Measurements from ENCODE around the gene JPH3.

JPH3 gene

DNA sequence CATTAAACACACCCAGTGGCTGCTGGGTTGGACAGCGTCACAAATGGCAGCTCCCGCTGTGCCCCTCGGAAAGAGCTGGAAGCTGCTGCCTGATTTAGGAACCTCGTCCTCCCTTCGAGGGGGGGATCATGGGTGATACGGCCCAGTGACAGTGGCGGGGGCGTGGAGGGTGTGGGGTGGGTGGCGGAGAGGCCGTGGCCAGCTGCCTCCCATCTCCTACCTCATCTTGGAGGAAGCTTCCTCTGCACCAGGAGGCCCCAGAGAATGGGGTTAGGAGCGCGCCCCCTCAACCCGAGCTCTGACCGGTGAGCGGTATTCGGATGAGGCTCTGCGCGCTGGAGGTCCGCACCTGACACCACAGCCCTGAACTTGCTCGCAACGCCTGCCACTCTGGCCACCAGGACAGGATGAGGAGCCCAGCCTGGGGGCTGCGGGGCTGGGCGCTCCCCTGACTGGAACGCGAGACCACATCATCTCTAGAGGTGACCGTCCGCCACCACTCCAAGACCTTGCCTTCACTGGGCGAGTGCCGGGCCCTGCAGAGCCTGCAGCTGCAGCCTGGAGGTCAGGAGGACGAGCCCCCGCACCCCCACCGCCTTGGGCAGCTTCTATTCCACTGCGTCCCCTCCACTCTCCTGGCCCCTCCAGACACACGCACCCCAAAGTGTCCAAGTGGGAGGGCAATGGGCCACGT is 82.5 kb downstream of the JPH3 start:
- DNase-seq: no peak

- no peak for DNase-seq
Measured at GRCh38 chr16:87685405-87685755, 83.1 kb downstream of the JPH3 start.

- no peak for DNase-seq
Measured at GRCh38 chr16:87685766-87686165, 83.5 kb downstream of the JPH3 start.

- DNase-seq: no peak
Measured at GRCh38 chr16:87686697-87687096, 84.4 kb downstream of the JPH3 start.

DNA sequence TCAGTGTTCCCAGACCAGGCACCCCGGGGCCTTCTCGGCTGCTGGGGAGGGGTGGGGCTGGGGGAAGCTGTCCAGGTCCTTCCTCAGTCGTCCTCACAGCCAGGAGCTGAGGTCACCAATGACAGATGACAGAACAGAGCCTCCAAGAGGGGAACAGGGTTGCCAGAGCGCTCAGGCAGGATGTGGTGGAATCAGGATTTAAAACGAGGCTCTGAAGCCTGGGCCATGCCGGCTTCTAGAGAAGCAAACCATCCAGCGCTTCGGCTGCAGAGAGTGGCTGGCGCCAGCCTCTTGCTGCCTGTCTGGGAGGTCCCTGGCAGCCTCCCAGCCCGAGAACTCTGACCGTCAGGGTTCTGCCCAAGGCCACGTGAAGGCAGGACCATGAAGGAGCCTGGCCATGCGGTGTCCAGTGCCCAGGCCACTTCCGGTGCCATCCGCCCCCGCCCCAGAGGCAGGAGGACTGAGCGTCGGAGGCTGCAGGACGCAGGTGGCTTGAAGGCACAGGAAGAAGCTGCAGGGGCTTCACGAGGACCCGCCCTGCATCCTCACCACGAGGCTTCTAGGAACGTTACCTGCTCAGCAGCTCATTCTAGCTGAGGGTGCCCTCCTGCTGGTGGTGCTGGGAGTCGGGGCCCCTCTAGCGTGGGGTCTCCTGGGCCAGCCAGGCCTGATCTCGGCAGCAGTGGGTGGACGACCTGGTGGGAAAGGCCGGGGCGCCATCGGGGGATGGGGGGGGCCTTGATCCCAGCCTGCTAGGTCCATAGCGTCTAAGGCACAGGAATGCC is 85.0 kb downstream of the JPH3 start:
- no peak for DNase-seq

- DNase-seq: no peak
Measured at GRCh38 chr16:87687998-87688529, 85.8 kb downstream of the JPH3 start.

DNA sequence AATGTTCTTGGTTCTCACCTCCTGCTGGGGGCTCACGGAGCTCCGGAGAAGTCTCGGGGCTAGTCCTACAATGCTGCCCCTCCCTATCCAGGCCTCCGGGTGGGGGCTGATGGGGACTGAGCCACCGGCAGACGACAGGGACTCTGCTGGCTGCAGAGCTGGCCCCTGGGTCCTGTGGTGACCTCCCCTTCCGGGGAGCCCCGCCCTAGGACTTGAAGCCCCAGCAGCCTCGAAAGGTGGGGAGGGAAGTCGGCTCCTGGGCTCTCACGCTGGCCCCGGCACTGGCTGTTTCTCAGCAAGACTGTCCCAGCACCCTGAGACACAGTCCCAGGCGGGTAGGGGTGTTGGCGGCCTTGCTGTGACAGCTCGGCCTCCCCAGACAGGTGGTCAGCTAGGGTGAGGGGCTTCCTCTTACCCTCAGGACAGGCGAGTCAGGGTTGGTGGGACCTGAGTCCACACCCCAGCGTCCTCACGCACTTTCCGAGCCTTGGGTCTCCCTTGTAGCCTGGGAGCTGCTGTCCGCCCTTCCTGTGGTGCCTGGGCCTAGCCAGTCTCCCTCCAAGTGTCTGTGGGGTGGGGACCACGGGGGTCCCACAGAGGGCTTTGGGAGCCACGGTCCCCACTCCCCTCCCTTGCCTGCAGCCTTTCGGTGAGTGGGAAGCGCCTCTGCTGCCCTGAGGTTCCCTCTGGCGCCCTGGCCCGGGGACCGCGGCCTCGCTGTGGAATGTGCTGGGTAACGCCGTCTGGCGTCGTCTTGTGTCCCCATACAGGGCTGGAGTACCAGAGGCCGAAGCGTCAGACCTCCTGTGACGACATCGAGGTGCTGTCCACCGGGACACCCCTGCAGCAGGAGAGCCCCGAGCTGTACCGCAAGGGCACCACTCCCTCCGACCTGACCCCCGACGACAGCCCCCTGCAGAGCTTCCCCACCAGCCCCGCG is 86.8 kb downstream of the JPH3 start:
- no peak for DNase-seq

DNA sequence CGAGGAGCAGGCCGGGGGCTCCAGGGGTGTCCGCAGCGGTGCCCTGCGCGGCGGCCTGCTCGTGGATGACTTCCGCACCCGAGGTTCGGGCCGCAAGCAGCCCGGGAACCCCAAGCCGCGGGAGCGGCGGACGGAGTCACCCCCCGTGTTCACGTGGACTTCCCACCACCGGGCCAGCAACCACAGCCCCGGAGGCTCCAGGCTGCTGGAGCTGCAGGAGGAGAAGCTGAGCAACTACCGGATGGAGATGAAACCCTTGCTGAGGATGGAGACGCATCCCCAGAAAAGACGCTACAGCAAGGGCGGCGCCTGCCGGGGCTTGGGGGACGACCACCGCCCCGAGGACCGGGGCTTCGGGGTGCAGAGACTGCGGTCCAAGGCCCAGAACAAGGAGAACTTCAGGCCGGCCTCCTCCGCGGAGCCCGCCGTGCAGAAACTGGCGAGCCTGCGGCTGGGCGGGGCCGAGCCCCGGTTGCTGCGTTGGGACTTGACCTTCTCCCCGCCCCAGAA is 87.7 kb downstream of the JPH3 start:
- DNase-seq: no peak

DNA sequence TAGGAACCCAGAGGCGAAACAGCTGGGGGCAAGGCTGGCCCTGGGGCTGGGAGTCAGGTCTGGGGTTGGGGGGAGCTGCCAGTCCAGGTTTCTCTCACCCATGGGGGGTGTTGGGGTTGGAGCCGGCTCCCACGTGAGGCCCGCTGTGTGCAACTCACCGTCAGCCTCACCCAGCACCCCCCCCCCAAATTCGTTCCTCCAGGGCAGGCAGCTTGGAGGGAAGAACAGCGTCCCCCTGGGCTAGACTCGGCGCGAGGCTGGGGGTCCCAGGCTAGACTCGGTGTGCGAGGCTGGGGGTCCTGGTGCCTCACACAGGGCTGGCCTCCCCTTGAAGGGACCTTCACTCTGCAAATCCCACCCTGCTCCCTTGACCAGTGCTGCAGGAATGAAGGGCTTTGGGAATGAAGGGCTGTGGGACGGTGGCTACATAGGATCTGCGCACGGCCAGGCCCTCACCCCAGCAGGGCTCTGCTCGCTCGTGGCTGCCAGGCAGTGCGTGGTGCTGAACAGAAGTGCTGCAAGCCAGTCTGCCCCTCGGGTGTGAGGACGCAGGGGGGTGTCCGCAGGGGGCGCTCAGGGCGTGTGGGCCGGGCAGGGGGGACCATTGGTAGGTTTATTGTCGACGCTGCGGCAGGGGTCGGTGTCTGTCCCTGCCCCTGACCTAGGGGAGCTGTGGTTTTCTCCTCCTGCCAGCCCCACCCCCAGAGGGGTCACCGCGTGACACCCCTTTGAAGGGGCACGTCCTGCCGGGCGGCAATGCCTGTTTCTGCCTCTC is 88.8 kb downstream of the JPH3 start:
- DNase-seq: no peak

DNA sequence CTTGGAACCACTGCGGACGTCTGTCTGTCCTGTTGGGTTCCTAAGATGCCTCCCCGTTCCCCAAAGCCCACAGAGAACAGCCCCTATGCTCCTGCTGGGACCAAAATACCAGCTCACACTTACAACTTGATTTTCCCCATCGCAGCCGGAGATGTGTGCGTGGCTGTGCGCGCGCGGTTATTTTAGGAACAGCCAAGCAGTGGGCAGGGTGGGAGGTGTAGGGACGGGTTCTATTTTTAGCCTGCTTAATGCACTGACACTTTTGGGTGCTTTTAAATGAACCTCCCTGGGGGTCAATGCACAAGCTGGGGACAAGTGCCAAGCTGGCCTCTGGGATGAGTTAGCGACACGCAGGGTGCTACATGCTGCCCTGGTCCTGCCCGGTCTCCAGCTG is 89.4 kb downstream of the JPH3 start:
- DNase-seq: no peak

DNA sequence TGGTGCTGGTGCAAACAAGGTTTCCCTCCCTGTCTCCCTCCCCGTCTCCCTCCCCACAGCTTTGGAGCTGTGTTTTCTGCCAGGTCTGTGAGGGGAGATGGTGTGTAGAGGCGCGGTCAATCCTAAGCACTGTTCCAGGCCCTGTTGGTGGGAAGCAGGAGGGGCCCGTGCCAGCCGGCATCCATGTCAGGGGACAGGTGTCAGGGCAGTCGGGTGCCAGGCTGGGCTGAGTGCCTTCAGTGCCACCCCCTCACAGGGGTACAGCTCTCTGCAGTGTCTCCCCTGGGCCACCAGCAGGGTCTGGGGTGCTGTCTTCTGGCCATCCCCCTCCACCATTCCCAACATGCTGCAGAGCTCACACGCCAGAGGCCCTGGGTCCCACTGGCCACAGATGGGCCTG is 89.9 kb downstream of the JPH3 start:
- no peak for DNase-seq

DNA sequence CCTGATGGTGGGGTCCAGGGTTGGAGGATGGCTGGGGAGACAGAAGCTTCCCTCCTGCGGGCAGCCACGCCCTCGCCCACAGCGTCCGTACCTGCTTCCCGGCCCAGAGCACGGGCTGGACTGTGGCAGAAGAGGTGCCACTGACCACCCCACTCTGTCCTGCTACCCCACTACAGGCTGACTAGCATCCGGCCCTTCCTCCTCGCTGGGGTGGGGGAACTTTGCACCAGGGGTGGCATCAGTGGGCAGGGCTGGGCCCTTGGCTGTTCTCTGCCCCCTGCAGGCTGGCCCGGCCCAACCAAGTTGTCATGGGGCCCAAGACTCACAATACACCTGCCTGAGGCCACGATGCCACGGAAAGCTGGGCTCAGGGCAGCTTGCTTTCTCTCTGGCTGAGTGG is 90.4 kb downstream of the JPH3 start:
- DNase-seq: no peak

DNA sequence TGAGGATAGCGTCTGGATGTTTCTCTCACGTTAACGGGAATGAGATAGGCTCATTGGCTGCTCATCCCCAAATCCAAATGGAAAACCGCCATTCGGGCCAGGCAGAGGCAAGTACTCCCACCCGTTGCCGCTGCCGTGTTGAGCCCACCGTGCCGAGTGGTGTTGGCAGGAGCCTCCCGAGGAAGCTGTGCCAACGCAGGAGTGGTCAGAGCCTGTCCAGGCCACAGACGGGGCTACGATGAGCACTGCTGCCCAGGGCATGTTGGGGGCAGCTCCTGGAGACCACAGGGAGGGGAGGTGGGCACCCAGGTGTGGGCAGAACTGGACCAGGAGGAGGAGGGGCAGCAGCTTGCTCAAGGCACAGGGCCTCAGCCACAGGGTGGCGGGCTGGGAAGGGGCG is 91.5 kb downstream of the JPH3 start:
- no peak for DNase-seq

- DNase-seq: no peak
Measured at GRCh38 chr16:87694441-87695125, 92.3 kb downstream of the JPH3 start.

DNA sequence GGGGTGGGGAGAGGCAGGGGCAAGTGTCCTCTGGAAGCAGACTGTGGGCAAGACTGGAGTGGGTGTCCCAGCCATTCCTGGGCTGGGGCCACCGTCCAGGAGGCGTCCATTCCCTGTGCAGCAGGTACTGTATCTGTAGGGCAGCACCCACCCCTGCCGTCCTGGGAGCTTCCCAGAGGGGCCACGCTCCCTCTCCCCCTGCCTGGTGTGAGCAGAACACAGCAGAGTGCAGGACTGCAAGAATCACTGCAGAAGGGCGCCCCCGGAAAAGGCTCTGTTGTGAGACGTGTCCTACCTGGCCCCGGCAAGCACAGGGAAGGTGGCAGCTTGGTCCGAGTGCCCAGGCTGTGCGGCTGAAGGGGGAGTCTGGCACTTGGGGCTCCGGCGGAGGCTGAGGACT is 93.2 kb downstream of the JPH3 start:
- DNase-seq: no peak

- no peak for DNase-seq
Measured at GRCh38 chr16:87696726-87697125, 94.4 kb downstream of the JPH3 start.

DNA sequence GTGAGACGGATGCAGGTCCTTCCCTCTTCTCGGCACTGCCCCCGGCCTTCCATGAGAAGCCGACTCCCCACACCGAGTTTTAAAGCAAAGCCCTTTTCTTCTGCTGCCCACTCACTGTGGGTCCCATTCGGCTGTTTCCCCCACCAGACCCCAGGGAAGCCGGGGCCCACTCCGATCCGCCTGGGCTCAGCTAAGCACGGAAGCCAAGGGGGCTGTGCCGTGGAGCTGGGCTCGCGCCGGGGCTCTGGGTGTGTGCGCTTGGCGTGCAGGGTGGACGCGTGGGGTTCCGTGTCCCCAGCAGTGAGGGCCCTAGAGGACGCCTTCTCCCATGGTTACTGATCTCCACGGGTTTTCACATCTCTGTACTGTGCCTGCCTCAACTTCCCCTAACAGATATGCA is 94.9 kb downstream of the JPH3 start:
- no peak for DNase-seq

DNA sequence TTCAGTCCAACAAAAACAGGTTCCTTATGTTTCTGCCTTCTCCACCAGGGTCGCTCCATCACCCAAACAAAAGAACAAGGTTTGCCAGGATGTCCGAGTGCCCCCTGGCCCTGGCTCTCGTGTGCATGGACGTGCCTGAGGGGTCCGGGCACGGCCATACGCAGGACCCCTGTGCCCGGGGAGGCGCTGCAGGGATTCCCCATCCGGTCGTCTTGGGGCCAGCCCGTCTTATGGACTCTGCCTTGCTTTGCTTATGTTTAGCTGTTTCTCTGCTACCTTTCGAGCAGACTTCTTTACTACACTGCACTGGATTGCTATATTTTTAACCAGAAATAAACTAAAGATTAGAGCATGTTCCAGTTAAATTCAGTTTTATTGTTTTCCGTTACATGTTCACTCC is 95.5 kb downstream of the JPH3 start:
- DNase-seq: no peak

DNA sequence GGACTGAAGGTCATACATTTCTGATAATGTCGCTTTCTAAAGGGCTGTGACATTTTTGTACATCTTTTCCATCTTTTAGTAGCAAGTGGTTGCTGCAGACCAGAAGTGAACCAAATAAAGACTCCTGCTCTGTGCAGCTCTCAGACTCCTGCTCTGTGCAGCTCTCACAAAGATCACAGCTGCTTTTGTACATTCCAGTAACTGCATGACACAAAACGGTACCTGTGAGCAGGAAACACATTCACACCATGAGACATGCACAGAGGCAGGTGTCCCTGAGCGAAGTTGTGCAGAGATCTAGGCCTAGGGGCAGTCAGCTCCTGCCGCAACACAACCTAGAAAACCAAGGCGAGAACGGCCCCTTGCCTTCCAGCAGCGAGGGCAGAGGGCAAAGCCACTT is 95.9 kb downstream of the JPH3 start:
- no peak for DNase-seq

- DNase-seq: no peak
Measured at GRCh38 chr16:87698676-87699199, 96.4 kb downstream of the JPH3 start.

GRCh38 chr16:87700406-87701077 is 98.2 kb downstream of the JPH3 start:
- DNase-seq: no peak
